ENCODE results near the gene PCK2. TPM values are rescaled to one million over a fixed set of nuclear protein-coding genes. Genes with fewer than 3 reads are reported as not detected.

PCK2 gene
- total and polyA plus RNA-seq, 4 donors = 3.9 to 7.0 (median 5.8) TPM

DNA sequence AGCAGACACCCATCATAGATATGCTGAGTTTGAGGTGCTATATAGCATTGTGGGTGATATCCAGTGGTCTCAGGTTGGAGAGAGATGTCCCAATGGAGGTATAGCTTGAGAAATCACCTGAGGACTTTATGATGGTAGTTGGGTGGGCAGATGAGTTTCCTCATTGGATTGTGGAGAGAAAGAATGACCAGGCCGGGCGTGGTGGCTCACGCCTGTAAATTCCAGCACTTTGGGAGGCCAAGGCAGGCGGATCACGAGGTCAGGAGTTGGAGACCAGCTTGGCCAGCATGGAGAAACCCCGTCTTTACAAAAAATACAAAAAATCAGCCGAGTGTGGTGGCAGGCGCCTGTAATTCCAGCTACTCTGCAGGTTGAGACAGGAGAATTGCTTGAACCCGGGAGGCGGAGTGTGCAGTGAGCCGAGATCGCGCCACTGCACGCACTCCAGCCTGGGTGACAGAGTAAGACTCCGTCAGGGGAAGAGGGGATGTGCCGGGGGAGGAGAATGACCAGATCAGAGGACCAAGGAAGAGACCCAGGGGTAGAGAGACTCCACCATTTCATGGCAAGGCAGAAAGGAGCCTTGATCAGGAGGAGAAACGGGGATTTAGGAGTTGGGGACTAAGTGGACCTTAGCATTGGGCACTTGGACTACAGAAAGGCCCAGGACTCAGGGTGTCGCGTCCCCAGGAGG, 757 bp upstream of the PCK2 start:
- Histone ChIP-seq H3K9me3 (ENCODE audit: control insufficient read depth, insufficient read depth, low read length) (no peaks in the 10 kb centered on the region), H3K27ac (ENCODE audit: low read depth, low read length) (peak overlapping the region; percentile 42), H3K27me3 (ENCODE audit: control insufficient read depth, insufficient read depth, low read length) (no peaks in the 10 kb centered on the region), H3K4me3 (ENCODE audit: low read depth, low read length) (peak overlapping the region; percentile 65), H3K36me3 (ENCODE audit: control insufficient read depth, insufficient read depth, low read length) (peaks cover 3% of the 10 kb centered on the region), H3K4me1 (ENCODE audit: control insufficient read depth, insufficient read depth, low read length) (peaks cover 31% of the 10 kb centered on the region)
- no peak for DNase-seq (ENCODE audit: low read depth in 4 of 6, low spot score in 6 of 6)
- 80% methylated on average over 19 of the region's 19 CpGs for WGBS (ENCODE audit: insufficient coverage)

DNA sequence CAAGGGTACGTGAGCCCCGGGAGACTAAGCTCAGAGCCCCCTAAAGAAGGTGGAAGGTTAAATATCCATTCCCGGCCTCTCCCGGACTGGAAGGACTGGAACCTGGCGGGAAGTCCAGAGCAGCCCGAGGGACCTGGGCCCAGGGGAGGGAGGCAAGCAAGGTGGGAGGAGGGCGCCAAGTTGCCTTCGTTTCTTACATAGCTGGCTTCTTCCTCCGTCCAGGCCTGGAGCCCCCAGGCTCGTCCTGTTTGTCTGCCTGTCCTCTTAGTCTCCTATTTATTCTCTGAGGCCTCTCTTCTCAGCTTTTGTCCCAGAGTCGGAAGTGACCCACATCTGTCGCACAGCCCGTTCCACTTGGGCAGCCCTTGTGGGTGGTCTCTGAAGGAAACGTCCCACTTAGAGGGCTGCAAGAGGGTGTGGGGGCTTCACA, 745 bp downstream of the PCK2 start:
- peak overlapping the region; percentile 42 for H3K27ac ChIP-seq (ENCODE audit: low read depth, low read length)
- peak overlapping the region; percentile 65 for H3K4me3 ChIP-seq (ENCODE audit: low read depth, low read length)
- H3K9me3 ChIP-seq (ENCODE audit: control insufficient read depth, insufficient read depth, low read length) = no peaks in the 10 kb centered on the region
- peaks cover 36% of the 10 kb centered on the region for H3K4me1 ChIP-seq (ENCODE audit: control insufficient read depth, insufficient read depth, low read length)
- H3K36me3 ChIP-seq (ENCODE audit: control insufficient read depth, insufficient read depth, low read length) = peaks cover 10% of the 10 kb centered on the region
- no peak for DNase-seq (ENCODE audit: low read depth in 4 of 6, low spot score in 6 of 6)
- 15% methylated on average over 14 of the region's 14 CpGs for WGBS (ENCODE audit: insufficient coverage)
- no peaks in the 10 kb centered on the region for H3K27me3 ChIP-seq (ENCODE audit: control insufficient read depth, insufficient read depth, low read length)

DNA sequence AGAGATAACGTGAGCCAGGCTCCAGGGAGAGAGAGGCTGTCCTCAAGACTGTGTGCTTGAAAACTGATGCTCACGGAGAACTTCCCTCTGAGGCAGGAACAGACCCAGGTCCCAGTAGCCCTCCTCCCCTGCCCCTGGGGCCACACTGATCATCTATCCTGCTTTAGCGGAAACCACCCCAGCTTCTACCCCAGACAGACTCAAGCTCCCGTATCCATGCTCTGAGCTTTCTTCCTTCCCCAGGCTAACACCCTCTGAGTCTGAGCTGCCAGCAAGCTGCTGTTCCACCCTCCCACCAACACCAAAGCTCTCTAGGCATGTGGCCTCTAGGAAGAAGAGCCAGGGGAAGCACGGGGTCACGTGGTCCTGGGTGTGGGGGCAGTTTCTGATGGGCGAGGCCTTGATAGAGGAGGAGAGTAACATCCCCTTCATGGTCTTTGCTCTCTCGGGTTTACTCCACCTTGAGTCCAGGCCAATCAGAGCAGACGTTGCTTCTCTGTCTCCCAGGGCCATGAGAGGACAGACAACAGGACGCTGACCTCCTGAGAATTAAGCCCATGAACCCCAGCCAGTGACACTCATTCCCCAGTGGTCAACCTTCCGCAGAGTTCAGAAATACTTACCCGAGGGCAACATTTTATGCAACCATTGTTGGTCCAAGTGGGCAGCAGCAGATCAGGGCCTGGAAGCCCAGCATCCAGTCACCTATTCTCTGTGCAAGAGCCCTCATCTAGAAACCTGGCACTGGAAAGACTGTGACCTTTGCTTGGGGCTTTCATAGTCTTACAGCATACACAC, 1.4 kb downstream of the PCK2 start:
- no peak for DNase-seq (ENCODE audit: low read depth in 4 of 6, low spot score in 6 of 6)
- Histone ChIP-seq H3K4me3 (ENCODE audit: low read depth, low read length) (peak overlapping the region; percentile 65), H3K36me3 (ENCODE audit: control insufficient read depth, insufficient read depth, low read length) (peaks cover 10% of the 10 kb centered on the region), H3K27me3 (ENCODE audit: control insufficient read depth, insufficient read depth, low read length) (no peaks in the 10 kb centered on the region), H3K4me1 (ENCODE audit: control insufficient read depth, insufficient read depth, low read length) (peaks cover 32% of the 10 kb centered on the region), H3K27ac (ENCODE audit: low read depth, low read length) (peak overlapping the region; percentile 42), H3K9me3 (ENCODE audit: control insufficient read depth, insufficient read depth, low read length) (no peaks in the 10 kb centered on the region)
- 69% methylated on average over 9 of the region's 12 CpGs for WGBS (ENCODE audit: insufficient coverage)

DNA sequence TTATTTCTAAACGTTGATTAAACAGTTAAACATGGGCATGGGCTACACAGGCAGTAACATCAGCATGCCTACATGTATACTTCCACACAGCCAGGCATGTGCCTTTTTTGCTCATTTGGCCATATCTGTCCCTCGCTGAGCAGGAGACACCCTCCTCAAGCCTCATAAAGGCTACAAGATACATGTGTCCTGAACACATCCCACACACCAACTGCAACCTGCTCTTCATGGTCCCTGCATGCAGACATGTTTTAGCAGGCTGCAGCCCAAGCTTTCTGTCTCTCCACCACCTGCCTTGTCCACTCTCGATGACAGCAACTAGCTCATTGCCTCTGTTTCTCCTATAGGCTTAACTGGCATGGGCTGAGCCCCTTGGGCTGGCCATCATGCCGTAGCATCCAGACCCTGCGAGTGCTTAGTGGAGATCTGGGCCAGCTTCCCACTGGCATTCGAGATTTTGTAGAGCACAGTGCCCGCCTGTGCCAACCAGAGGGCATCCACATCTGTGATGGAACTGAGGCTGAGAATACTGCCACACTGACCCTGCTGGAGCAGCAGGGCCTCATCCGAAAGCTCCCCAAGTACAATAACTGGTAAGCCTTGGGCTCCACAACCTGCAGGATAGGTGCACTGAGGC, 2.6 kb downstream of the PCK2 start:
- no peak for DNase-seq (ENCODE audit: low read depth in 4 of 6, low spot score in 6 of 6)
- Histone ChIP-seq H3K27me3 (ENCODE audit: control insufficient read depth, insufficient read depth, low read length) (no peaks in the 10 kb centered on the region), H3K4me1 (ENCODE audit: control insufficient read depth, insufficient read depth, low read length) (peaks cover 31% of the 10 kb centered on the region), H3K27ac (ENCODE audit: low read depth, low read length) (no peak overlapping the region), H3K9me3 (ENCODE audit: control insufficient read depth, insufficient read depth, low read length) (no peaks in the 10 kb centered on the region), H3K4me3 (ENCODE audit: low read depth, low read length) (no peak overlapping the region), H3K36me3 (ENCODE audit: control insufficient read depth, insufficient read depth, low read length) (peaks cover 10% of the 10 kb centered on the region)
- 94% methylated on average over 7 of the region's 8 CpGs for WGBS (ENCODE audit: insufficient coverage)

DNA sequence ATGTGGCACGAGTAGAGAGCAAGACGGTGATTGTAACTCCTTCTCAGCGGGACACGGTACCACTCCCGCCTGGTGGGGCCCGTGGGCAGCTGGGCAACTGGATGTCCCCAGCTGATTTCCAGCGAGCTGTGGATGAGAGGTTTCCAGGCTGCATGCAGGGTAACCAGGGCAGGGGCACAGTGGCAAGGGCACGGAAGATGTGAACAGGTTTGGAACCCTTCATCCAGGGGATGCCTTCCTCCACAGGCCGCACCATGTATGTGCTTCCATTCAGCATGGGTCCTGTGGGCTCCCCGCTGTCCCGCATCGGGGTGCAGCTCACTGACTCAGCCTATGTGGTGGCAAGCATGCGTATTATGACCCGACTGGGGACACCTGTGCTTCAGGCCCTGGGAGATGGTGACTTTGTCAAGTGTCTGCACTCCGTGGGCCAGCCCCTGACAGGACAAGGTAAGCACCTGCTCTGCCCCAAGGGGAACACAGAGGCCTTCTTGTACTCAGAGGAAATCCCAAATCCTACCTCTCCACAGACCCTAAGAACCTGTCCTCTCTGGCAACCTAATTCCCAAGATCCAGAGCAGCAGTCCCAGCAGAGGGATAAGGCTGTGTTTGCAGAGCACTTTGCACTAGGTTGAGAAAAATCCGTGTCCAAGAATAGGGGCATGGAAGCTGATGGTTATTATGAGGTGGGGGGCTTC, 4.3 kb downstream of the PCK2 start:
- H3K4me3 ChIP-seq (ENCODE audit: low read depth, low read length) = no peak overlapping the region
- DNase-seq (ENCODE audit: low read depth in 4 of 6, low spot score in 6 of 6) = no peak
- no peaks in the 10 kb centered on the region for H3K27me3 ChIP-seq (ENCODE audit: control insufficient read depth, insufficient read depth, low read length)
- H3K27ac ChIP-seq (ENCODE audit: low read depth, low read length) = no peak overlapping the region
- peaks cover 10% of the 10 kb centered on the region for H3K36me3 ChIP-seq (ENCODE audit: control insufficient read depth, insufficient read depth, low read length)
- WGBS (ENCODE audit: insufficient coverage) = 93% methylated on average over 16 of the region's 16 CpGs
- H3K9me3 ChIP-seq (ENCODE audit: control insufficient read depth, insufficient read depth, low read length) = no peaks in the 10 kb centered on the region
- H3K4me1 ChIP-seq (ENCODE audit: control insufficient read depth, insufficient read depth, low read length) = peaks cover 29% of the 10 kb centered on the region

DNA sequence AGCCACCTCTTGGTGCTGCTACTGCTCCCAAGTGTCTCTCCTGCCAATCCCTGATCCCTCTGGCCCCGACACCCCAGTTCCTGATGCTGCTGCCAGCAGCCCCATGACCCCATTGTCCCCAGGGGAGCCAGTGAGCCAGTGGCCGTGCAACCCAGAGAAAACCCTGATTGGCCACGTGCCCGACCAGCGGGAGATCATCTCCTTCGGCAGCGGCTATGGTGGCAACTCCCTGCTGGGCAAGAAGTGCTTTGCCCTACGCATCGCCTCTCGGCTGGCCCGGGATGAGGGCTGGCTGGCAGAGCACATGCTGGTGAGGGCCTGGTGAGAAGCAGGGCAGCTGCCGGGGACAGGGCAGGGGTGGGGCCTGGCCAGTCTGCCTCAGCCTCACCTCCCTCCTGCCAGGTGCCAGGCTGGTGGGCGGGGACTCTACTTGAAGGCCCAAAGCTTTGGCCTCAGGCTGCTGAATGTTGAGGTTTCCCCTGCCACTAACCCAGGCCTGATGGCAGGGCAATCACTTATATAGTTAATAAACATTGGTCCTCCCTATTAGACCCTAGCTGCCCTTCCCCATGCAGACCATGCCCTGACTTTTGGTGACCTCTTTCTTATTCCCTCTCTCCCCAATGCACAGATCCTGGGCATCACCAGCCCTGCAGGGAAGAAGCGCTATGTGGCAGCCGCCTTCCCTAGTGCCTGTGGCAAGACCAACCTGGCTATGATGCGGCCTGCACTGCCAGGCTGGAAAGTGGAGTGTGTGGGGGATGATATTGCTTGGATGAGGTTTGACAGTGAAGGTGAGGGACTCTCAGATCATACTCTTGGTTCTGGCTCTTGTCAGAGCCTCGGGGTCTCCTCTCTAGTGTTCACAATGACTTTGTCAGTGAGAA, 5.1 kb downstream of the PCK2 start:
- Histone ChIP-seq H3K27me3 (ENCODE audit: control insufficient read depth, insufficient read depth, low read length) (no peaks in the 10 kb centered on the region), H3K4me1 (ENCODE audit: control insufficient read depth, insufficient read depth, low read length) (peaks cover 21% of the 10 kb centered on the region), H3K9me3 (ENCODE audit: control insufficient read depth, insufficient read depth, low read length) (no peaks in the 10 kb centered on the region), H3K36me3 (ENCODE audit: control insufficient read depth, insufficient read depth, low read length) (peaks cover 13% of the 10 kb centered on the region), H3K27ac (ENCODE audit: low read depth, low read length) (no peak overlapping the region), H3K4me3 (ENCODE audit: low read depth, low read length) (no peak overlapping the region)
- DNase-seq (ENCODE audit: low read depth in 4 of 6, low spot score in 6 of 6) = no peak
- 65% methylated on average over 15 of the region's 17 CpGs for WGBS (ENCODE audit: insufficient coverage)

DNA sequence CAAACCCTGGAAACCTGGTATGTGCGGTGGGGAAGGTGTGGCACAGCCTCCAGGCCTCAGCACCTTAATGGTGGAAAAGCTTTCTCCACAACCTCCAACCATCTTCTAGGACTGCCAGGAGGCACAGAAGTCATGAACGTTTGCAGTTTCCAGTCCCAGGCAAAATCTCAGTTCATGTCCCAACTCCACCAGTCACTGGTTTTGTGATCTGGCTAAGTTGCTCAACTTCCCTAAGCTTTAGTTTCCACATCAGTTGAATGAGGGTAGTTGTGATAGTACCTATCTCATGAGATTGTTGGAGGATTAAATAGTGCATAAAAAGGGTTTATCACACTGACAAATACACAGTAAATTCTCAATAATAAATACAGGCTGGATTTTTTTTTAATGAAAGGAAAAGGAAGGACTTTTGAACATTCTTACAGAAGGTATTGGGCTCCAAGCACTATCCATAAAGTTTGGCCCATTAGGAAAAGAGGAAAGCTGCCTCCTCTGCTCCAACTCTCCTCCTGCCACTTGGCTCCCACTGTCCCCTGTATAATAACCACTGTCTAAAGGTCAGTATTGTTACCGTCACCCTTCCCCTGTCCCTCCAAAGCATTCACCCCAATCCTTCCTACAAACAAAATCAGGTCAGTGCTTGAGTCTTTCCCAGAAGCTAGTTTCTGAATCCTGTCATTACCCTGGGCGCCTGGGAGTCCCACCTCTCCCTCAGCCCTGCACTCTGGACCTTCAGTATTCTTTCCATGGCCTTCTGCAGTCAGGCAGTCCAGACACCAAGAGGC, 6.3 kb downstream of the PCK2 start:
- Histone ChIP-seq H3K9me3 (ENCODE audit: control insufficient read depth, insufficient read depth, low read length) (no peaks in the 10 kb centered on the region), H3K27ac (ENCODE audit: low read depth, low read length) (no peak overlapping the region), H3K4me1 (ENCODE audit: control insufficient read depth, insufficient read depth, low read length) (peaks cover 9% of the 10 kb centered on the region), H3K27me3 (ENCODE audit: control insufficient read depth, insufficient read depth, low read length) (no peaks in the 10 kb centered on the region), H3K4me3 (ENCODE audit: low read depth, low read length) (no peak overlapping the region), H3K36me3 (ENCODE audit: control insufficient read depth, insufficient read depth, low read length) (peaks cover 13% of the 10 kb centered on the region)
- WGBS (ENCODE audit: insufficient coverage) = 95% methylated on average over 3 of the region's 4 CpGs
- no peak for DNase-seq (ENCODE audit: low read depth in 4 of 6, low spot score in 6 of 6)

DNA sequence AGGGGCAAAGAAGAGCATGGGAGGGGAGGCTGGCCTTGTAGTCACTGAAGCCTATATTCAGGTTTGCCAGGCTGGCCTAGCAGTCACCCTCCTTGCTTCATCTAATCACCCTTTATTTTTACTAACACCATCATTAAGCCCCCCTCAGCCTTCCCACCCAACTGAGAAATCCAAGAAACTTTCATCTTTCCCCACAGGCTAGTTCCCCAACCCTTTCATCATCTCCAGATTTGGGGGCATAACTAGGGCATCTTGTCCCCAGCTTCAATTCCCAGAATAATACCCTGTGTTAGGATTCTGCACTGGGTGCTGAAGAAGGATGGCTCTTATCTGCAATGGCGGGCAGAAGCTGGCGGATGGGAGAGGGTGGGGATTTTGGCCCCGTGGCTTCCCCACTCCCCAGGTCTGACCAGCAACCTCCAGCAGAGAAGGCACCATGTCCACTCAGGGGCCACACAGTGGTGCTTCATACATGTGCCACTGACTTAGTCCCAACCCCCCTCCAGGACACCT, 6.9 kb downstream of the PCK2 start:
- WGBS (ENCODE audit: insufficient coverage) = 90% methylated on average over 2 of the region's 3 CpGs
- no peak overlapping the region for H3K27ac ChIP-seq (ENCODE audit: low read depth, low read length)
- H3K36me3 ChIP-seq (ENCODE audit: control insufficient read depth, insufficient read depth, low read length) = peaks cover 13% of the 10 kb centered on the region
- H3K4me3 ChIP-seq (ENCODE audit: low read depth, low read length) = no peak overlapping the region
- no peak for DNase-seq (ENCODE audit: low read depth in 4 of 6, low spot score in 6 of 6)
- H3K9me3 ChIP-seq (ENCODE audit: control insufficient read depth, insufficient read depth, low read length) = no peaks in the 10 kb centered on the region
- no peaks in the 10 kb centered on the region for H3K27me3 ChIP-seq (ENCODE audit: control insufficient read depth, insufficient read depth, low read length)
- peaks cover 4% of the 10 kb centered on the region for H3K4me1 ChIP-seq (ENCODE audit: control insufficient read depth, insufficient read depth, low read length)

All from spinal cord (tissue), 10 donors.